Ishikawa (cell line): ENCODE results near the gene LGR4.

Experiments used
- CEBPB ChIP-seq: IDR thresholded peaks from 2 replicates; pipeline ENCODE4 v1.6.1; 2012
- CREB1 ChIP-seq: IDR thresholded peaks from 2 replicates; pipeline ENCODE4 v1.6.1; 2012; ENCODE audit warnings: low read depth
- EGR1 ChIP-seq: IDR thresholded peaks from 2 replicates; pipeline ENCODE4 v1.6.1; 2012
- EP300 ChIP-seq: IDR thresholded peaks from 2 replicates; pipeline ENCODE4 v1.6.1; 2012; ENCODE audit warnings: borderline replicate concordance
- FOXM1 ChIP-seq: IDR thresholded peaks from 2 replicates; pipeline ENCODE4 v1.6.1; 2012; ENCODE audit warnings: low read depth, borderline replicate concordance
- NFIC ChIP-seq: IDR thresholded peaks from 2 replicates; pipeline ENCODE4 v1.6.1; 2012
- RAD21 ChIP-seq: IDR thresholded peaks from 2 replicates; pipeline ENCODE4 v1.6.1; 2012; ENCODE audit warnings: low read depth
- TAF1 ChIP-seq: IDR thresholded peaks from 2 replicates; pipeline ENCODE4 v1.6.1; 2012; ENCODE audit warnings: low read depth, mild to moderate bottlenecking
- TCF12 ChIP-seq: IDR thresholded peaks from 2 replicates; pipeline ENCODE4 v1.6.1; 2012; ENCODE audit warnings: low read depth
- TEAD4 ChIP-seq: IDR thresholded peaks from 2 replicates; pipeline ENCODE4 v1.6.1; 2012
- YY1 ChIP-seq: IDR thresholded peaks from 2 replicates; pipeline ENCODE4 v1.6.1; 2012; ENCODE audit warnings: low read depth
- ZBTB7A ChIP-seq: IDR thresholded peaks from 2 replicates; pipeline ENCODE4 v1.6.1; 2012; ENCODE audit warnings: low read depth
- TF ChIP-seq, protein P1 (sequence below): IDR thresholded peaks from 2 replicates; pipeline ENCODE4 v1.6.1; 2012; ENCODE audit warnings: low read depth, mild to moderate bottlenecking
- TF ChIP-seq, protein P2 (sequence below): IDR thresholded peaks from 2 replicates; pipeline ENCODE4 v1.6.1; 2012
- TF ChIP-seq, protein P3 (sequence below): IDR thresholded peaks from 2 replicates; pipeline ENCODE4 v1.6.1; 2012

LGR4 gene

DNA sequence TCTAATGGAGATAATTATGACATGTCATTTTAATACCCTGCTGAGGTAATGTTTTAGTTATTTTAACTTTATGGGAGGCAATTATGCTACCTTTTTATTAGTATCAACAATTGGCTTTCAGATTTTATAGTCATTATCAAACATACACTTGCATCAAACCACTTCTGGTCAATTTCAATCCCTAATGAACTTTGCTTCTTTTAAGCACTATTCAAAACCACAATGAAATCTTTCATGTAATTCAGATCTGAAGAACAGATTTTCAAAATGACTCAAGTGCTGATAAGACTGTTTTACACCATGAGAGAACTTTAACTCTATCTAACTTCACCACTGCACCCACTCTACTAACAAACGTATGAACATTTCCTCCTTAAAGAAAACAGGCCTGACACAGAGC is 83.7 kb downstream of the LGR4 start:
- TF ChIP-seq, protein P1, sequence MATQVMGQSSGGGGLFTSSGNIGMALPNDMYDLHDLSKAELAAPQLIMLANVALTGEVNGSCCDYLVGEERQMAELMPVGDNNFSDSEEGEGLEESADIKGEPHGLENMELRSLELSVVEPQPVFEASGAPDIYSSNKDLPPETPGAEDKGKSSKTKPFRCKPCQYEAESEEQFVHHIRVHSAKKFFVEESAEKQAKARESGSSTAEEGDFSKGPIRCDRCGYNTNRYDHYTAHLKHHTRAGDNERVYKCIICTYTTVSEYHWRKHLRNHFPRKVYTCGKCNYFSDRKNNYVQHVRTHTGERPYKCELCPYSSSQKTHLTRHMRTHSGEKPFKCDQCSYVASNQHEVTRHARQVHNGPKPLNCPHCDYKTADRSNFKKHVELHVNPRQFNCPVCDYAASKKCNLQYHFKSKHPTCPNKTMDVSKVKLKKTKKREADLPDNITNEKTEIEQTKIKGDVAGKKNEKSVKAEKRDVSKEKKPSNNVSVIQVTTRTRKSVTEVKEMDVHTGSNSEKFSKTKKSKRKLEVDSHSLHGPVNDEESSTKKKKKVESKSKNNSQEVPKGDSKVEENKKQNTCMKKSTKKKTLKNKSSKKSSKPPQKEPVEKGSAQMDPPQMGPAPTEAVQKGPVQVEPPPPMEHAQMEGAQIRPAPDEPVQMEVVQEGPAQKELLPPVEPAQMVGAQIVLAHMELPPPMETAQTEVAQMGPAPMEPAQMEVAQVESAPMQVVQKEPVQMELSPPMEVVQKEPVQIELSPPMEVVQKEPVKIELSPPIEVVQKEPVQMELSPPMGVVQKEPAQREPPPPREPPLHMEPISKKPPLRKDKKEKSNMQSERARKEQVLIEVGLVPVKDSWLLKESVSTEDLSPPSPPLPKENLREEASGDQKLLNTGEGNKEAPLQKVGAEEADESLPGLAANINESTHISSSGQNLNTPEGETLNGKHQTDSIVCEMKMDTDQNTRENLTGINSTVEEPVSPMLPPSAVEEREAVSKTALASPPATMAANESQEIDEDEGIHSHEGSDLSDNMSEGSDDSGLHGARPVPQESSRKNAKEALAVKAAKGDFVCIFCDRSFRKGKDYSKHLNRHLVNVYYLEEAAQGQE: no peak

DNA sequence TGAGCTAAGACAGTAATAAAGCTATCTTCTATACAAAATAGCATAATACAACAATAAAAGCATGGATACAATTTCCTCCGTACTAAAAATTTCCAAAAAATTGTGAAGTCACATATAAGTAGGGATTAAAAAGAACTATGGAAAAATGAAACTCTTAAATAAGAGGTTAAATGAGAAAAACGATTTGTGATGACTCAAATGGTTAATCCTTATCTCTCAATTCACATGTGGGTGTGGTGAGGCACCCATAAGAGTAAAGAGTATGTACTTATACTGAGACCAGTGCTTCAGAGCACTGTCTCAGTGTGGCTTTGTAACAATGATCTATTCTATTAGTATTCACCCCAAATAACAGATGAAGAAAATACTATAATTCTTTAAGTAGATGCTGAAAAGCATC is 84.6 kb downstream of the LGR4 start:
- no peak for TF ChIP-seq FOXM1
- no peak for TF ChIP-seq TAF1
- no peak for TF ChIP-seq NFIC
- no peak for TF ChIP-seq EGR1
- TF ChIP-seq, protein P1: no peak
- no peak for TF ChIP-seq EP300
- TF ChIP-seq TCF12: no peak
- no peak for TF ChIP-seq CEBPB
- TF ChIP-seq, protein P2, sequence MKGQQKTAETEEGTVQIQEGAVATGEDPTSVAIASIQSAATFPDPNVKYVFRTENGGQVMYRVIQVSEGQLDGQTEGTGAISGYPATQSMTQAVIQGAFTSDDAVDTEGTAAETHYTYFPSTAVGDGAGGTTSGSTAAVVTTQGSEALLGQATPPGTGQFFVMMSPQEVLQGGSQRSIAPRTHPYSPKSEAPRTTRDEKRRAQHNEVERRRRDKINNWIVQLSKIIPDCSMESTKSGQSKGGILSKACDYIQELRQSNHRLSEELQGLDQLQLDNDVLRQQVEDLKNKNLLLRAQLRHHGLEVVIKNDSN: no peak
- no peak for TF ChIP-seq YY1
- no peak for TF ChIP-seq CREB1
- TF ChIP-seq ZBTB7A: no peak
- TF ChIP-seq, protein P3, sequence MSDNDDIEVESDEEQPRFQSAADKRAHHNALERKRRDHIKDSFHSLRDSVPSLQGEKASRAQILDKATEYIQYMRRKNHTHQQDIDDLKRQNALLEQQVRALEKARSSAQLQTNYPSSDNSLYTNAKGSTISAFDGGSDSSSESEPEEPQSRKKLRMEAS: no peak
- no peak for TF ChIP-seq TEAD4
- no peak for TF ChIP-seq RAD21

DNA sequence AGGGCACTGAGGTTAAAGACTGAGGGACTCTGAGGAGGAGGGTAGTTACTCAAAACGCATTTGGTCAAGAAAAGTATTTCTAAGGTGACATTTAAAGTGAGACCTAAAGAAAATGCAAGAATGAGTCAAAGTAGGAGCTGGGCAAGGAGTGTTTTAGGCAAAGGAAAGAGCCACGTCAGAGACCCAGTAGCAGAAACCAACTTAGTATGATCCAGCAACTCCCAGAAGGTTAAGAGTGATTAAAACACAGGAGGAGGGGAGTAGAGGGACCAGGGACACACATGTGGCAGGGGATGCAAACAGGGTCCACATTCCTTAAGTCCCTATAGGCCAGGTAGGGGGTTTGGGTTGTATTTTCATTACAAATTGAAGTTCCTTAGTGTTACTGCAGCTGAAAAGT is 85.2 kb downstream of the LGR4 start:
- no peak for TF ChIP-seq TAF1
- TF ChIP-seq, protein P2: no peak

DNA sequence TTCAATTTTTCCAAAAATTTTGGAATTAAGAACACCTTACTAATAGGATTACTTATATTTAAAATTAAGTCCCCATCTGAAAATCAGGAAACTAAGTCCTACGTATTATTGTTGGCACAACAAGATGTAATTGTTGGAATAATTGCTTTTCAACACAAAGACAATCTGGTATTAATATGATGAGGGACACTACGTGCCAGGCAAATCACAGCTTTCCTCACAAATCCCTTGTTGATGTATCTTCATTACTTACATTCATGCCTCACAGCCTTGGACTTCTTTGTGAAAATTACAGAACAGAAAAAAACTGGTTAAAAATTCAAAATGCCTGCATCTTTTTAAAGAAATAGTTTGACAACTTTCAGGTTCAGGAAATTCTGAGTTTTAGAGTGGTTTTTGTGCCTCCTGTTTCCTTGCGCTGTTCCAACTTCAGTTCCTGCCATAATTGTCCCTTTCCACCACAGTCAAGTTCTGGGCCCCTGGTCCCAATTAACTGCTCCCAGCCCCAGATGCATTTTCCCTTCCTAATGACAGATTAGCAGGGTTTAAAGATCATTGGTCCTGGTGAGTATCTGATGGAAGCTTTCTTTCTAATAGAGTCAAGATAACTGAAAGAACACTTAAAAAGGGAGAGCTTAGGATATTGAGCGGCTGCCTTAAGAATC is 86.3 kb downstream of the LGR4 start:
- TF ChIP-seq, protein P1: no peak
- TF ChIP-seq ZBTB7A (no peak), EP300 (no peak), EGR1 (no peak)

DNA sequence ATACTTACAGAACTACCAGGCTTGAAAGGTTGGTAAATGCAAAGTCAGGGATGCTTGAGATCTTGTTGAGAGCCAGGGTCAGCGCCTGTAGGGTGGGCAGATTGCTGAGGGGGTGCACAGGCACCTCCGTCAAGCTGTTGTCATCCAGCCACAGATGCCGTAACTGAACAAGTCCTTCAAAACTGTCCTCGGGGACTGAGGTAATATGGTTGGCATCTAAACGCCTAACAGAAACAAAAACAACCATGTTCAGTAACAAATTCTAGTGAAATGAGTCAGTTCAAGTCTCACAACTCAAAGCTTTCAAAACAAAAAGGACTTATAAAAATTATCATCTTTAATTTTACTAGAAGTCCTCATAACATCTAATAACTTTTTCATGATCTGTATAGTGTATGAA is 87.3 kb downstream of the LGR4 start:
- TF ChIP-seq RAD21 (no peak), TEAD4 (no peak)

DNA sequence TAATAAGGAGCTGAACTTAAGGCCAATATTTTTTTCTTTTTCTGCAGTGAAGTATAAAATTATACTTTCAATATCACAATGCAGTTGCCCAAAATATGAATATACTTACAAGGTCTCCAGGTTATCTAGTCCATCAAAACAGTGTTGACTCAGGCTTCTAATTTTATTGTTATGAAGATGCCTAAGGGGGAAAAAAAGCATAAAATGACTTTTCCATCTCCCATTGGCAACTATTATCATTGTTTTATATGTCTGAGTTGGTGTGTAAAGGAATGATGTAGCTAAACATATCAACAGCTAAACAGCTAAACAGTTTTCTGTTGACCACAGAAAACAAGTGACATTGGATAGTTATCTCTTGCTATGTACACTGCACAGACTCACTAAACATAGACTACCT is 88.4 kb downstream of the LGR4 start:
- TF ChIP-seq, protein P1: no peak
- no peak for TF ChIP-seq EGR1
- TF ChIP-seq RAD21: no peak
- no peak for TF ChIP-seq NFIC
- TF ChIP-seq TAF1: no peak
- no peak for TF ChIP-seq TEAD4
- TF ChIP-seq TCF12: no peak
- no peak for TF ChIP-seq EP300
- TF ChIP-seq YY1: no peak
- TF ChIP-seq, protein P2: no peak
- TF ChIP-seq CEBPB: no peak
- TF ChIP-seq ZBTB7A: no peak
- TF ChIP-seq CREB1: no peak
- TF ChIP-seq, protein P3: no peak
- no peak for TF ChIP-seq FOXM1
